Smooth muscle cell (in vitro differentiated cells): ENCODE results near the gene AGPAT3. TPM values are rescaled to one million over a fixed set of nuclear protein-coding genes. Genes with fewer than 3 reads are reported as not detected.
"Not testable (repeated sequence)": the region's sequence is repeated elsewhere in the genome, so short reads cannot be mapped to it uniquely, and the experiment has no call there.

Experiments used
- DNase-seq: peaks from one replicate; lab custom pipeline; 2025; ENCODE audit not compliant: unreplicated experiment; lab: John Stamatoyannopoulos, UW
- H2AFZ ChIP-seq: fragments of 200-600 bp; sonication (generic); 2 replicates; pipeline ENCODE4 v1.6.0; 2016; ENCODE audit warnings: antibody characterized with exemption, low read depth, mild to moderate bottlenecking
- H3F3A ChIP-seq: fragments of 200-600 bp; sonication (generic); 2 replicates; pipeline ENCODE4 v1.6.0; 2017; ENCODE audit warnings: antibody characterized with exemption, low read depth
- H3K27ac ChIP-seq: fragments of 200-600 bp; sonication (generic); 2 replicates; pipeline ENCODE4 v1.5.1; 2016; ENCODE audit warnings: low read depth, mild to moderate bottlenecking
- H3K27me3 ChIP-seq: fragments of 200-600 bp; sonication (generic); 2 replicates; pipeline ENCODE4 v1.6.1; 2016; ENCODE audit warnings: low read depth, mild to moderate bottlenecking
- H3K36me3 ChIP-seq: fragments of 200-600 bp; sonication (generic); 2 replicates; pipeline ENCODE4 v1.5.1; 2016; ENCODE audit warnings: low read depth
- H3K4me1 ChIP-seq: fragments of 200-600 bp; sonication (generic); 2 replicates; pipeline ENCODE4 v1.5.1; 2016; ENCODE audit warnings: low read depth
- H3K4me2 ChIP-seq: fragments of 200-600 bp; sonication (generic); 2 replicates; pipeline ENCODE4 v1.6.0; 2016; ENCODE audit warnings: mild to moderate bottlenecking
- H3K4me3 ChIP-seq: fragments of 200-600 bp; sonication (generic); 2 replicates; pipeline ENCODE4 v1.5.1; 2016; ENCODE audit warnings: mild to moderate bottlenecking
- H3K79me2 ChIP-seq: fragments of 200-600 bp; sonication (generic); 2 replicates; pipeline ENCODE4 v1.6.0; 2016; ENCODE audit warnings: low read depth, mild to moderate bottlenecking
- H3K9ac ChIP-seq: fragments of 200-600 bp; sonication (generic); 2 replicates; pipeline ENCODE4 v1.6.0; 2016; ENCODE audit warnings: low read depth
- H3K9me3 ChIP-seq: fragments of 200-600 bp; sonication (generic); replicated peaks from 2 replicates; pipeline ENCODE4 v1.5.1; 2016; ENCODE audit warnings: low read depth
- H4K20me1 ChIP-seq: fragments of 200-600 bp; sonication (generic); 2 replicates; pipeline ENCODE4 v1.6.0; 2016; ENCODE audit warnings: low read depth
- WGBS: methylation state at CpG from one replicate; pipeline ENCODE4 v1.1.7; 2016; ENCODE audit warnings: low lambda C conversion rate; 5-methylcytosine and 5-hydroxymethylcytosine counted together
- polyA plus RNA-seq: library from polyadenylated mRNA; unstranded; fragments of >200 nt; fragmentation: Nextera tagmentation; extraction: Ambion mirVana; gene quantifications from 2 replicates; pipeline ENCODE4 v1.2.1, GENCODE V29; 2016
- total RNA-seq: library from RNA; depleted of rRNA; stranded (reverse); fragments of >200 nt; gene quantifications from 2 replicates; pipeline ENCODE4 v1.2.3, GENCODE V29; 2014
- TF ChIP-seq, protein P1 (sequence below): fragments of 200-600 bp; sonication (generic); IDR thresholded peaks from 2 replicates; pipeline ENCODE4 v1.5.1; 2017; ENCODE audit warnings: borderline replicate concordance, mild to moderate bottlenecking, antibody characterized with exemption; ENCODE audit not compliant: insufficient read depth, poor library complexity, severe bottlenecking

Gene AGPAT3
- total and polyA plus RNA-seq, 2 experiments from 2014 or later = 10.9 to 17.2 TPM

DNA sequence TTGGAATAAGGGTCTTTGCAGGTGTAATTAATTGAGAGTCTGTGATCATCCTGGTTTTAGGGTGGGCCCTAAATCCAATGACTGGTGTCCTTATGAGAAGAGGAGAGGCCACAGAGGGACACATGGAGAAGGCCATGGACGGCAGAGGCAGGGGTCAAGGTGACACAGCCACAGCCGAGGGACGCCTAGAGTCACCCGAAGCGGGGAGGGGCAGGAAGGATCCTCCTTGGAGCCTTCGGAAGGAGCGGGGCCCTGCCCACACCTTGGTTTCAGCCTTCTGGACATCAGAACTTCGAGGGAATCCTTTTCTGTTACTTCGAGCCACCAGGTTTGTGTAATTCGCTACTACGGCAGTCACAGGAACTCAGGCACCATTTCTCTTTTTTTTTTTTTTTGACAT, 44.6 kb upstream of the AGPAT3 start:
- Histone ChIP-seq H3K36me3 (no peaks in the 10 kb centered on the region), H3K79me2 (no peaks in the 10 kb centered on the region), H3K4me3 (no peak overlapping the region), H3K9ac (no peak overlapping the region), H3K4me2 (no peak overlapping the region), H3F3A (peaks cover 3% of the 10 kb centered on the region), H2AFZ (no peak overlapping the region), H4K20me1 (no peaks in the 10 kb centered on the region), H3K27ac (no peak overlapping the region), H3K4me1 (no peaks in the 10 kb centered on the region), H3K9me3 (no peaks in the 10 kb centered on the region), H3K27me3 (no peaks in the 10 kb centered on the region)
- TF ChIP-seq, protein P1, sequence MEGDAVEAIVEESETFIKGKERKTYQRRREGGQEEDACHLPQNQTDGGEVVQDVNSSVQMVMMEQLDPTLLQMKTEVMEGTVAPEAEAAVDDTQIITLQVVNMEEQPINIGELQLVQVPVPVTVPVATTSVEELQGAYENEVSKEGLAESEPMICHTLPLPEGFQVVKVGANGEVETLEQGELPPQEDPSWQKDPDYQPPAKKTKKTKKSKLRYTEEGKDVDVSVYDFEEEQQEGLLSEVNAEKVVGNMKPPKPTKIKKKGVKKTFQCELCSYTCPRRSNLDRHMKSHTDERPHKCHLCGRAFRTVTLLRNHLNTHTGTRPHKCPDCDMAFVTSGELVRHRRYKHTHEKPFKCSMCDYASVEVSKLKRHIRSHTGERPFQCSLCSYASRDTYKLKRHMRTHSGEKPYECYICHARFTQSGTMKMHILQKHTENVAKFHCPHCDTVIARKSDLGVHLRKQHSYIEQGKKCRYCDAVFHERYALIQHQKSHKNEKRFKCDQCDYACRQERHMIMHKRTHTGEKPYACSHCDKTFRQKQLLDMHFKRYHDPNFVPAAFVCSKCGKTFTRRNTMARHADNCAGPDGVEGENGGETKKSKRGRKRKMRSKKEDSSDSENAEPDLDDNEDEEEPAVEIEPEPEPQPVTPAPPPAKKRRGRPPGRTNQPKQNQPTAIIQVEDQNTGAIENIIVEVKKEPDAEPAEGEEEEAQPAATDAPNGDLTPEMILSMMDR = no peak
- no peak for DNase-seq
- 94% methylated on average over 11 of the region's 11 CpGs for WGBS

DNA sequence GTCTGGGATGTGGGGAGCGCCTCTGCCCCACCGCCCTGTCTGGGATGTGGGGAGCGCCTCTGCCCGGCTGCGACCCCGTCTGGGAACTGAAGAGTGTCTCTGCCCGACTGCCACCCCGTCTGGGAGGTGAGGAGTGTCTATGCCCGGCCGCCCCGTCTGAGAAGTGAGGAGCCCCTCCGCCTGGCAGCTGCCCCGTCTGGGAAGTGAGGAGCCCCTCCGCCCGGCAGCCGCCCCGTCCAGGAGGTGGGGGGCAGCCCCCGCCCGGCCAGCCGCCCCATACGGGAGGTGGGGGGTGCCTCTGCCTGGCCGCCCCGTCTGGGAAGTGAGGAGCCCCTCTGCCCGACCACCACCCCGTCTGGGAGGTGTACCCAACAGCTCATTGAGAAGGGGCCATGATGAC, 42.9 kb upstream of the AGPAT3 start:
- not testable (repeated sequence) for H3K79me2 ChIP-seq, H3K4me1 ChIP-seq, H3K4me2 ChIP-seq, H2AFZ ChIP-seq, H3K9ac ChIP-seq, H3K27ac ChIP-seq, H3F3A ChIP-seq, H3K9me3 ChIP-seq, H4K20me1 ChIP-seq, DNase-seq, H3K27me3 ChIP-seq, H3K36me3 ChIP-seq, H3K4me3 ChIP-seq
- 96% methylated on average over 17 of the region's 25 CpGs for WGBS

DNA sequence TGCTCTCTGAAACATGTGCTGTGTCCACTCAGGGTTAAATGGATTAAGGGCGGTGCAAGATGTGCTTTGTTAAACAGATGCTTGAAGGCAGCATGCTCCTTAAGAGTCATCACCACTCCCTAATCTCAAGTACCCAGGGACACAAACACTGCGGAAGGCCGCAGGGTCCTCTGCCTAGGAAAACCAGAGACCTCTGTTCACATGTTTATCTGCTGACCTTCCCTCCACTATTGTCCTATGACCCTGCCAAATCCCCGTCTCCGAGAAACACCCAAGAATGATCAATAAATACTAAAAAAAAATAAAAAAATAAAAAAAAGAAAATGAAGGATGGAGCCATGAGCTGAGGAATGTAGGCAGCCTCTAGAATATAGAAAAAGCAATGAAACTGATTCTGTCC, 42.3 kb upstream of the AGPAT3 start:
- H3K4me3 ChIP-seq, H3K4me1 ChIP-seq, H3K4me2 ChIP-seq, H3K9me3 ChIP-seq, H3K9ac ChIP-seq, H2AFZ ChIP-seq, H3K27me3 ChIP-seq, H3K79me2 ChIP-seq, H3K36me3 ChIP-seq, H3F3A ChIP-seq, H4K20me1 ChIP-seq, DNase-seq, H3K27ac ChIP-seq: not testable (repeated sequence)
- WGBS = 100% methylated on average over 3 of the region's 5 CpGs

DNA sequence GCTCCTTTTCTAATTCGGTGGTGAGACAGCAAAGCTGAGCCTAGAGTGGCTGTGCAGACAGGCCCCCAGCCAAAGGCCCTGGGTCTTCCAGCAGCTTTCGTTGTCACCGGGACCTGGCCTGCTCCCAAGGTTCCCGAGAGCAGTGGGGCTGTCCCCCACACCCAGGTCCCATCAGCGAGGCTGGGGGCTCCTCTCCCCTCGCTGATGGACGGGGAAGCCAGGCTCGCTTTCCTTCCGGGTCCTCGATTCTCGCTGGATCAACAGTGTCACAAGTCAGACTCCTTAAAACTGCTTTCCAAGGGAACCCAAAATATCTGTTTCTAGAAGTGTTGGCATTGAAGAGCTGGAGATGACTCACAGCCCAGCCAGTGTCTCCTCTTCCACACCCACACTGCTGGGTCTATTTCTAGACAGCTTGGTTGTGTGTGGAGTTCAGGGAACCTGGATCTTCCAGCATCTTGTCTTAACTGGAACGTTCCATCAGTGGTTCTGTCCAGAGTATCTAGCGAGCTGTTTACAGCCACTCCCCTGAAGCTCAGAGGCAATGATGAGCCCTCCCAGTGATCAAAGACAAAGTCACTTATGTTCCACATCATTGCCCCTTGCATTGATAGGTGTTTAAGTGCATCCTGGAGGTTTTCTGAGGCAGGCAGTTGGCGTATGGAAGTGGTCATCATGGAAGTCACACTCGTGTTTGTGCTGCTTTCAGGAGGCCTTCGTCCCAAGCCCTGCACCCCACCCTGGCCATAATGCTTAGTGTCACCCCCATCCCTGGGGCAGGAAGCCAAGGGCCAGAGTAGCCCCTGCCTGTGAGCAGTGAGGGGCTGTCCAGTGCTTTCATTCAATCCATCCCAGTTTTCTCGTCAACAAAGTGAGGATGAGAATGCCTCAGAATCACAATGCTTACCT, 40.4 kb upstream of the AGPAT3 start:
- H3K4me2 ChIP-seq = no peak overlapping the region
- H3K36me3 ChIP-seq = no peaks in the 10 kb centered on the region
- WGBS = 81% methylated on average over 17 of the region's 17 CpGs
- H3K4me3 ChIP-seq = no peak overlapping the region
- no peaks in the 10 kb centered on the region for H3K27me3 ChIP-seq
- H2AFZ ChIP-seq = no peak overlapping the region
- DNase-seq = no peak
- H3K4me1 ChIP-seq = no peaks in the 10 kb centered on the region
- H3K9me3 ChIP-seq = no peaks in the 10 kb centered on the region
- H4K20me1 ChIP-seq = no peaks in the 10 kb centered on the region
- TF ChIP-seq, protein P1 = no peak
- peak overlapping the region; percentile 14 for H3K27ac ChIP-seq
- H3F3A ChIP-seq = peaks cover 3% of the 10 kb centered on the region
- H3K79me2 ChIP-seq = no peaks in the 10 kb centered on the region
- no peak overlapping the region for H3K9ac ChIP-seq
